Upper lobe of right lung (tissue), 1 donor: ENCODE data around the gene ADPRHL1. TPM values are rescaled to one million over a fixed set of nuclear protein-coding genes. Genes with fewer than 3 reads are reported as not detected.
A peak's percentile ranks its signal among the peaks of the same experiment; 100 is the strongest.

Source experiments
- ATAC-seq: fragments of 200-7000 bp; cut with Tn5 transposase; one replicate; pipeline ENCODE4 v1.9.1; 2020; ENCODE audit warnings: mild to moderate bottlenecking, moderate library complexity
- DNase-seq: peaks from one replicate; pipeline ENCODE4 v3.0.0-alpha.2; 2020
- H3K27ac ChIP-seq: fragments of 200-600 bp; one replicate; pipeline ENCODE4 v1.8.0; 2022
- H3K27me3 ChIP-seq: fragments of 200-600 bp; one replicate; pipeline ENCODE4 v1.8.0; 2022; ENCODE audit warnings: mild to moderate bottlenecking
- H3K36me3 ChIP-seq: fragments of 200-600 bp; one replicate; pipeline ENCODE4 v1.8.0; 2022
- H3K4me1 ChIP-seq: fragments of 200-600 bp; one replicate; pipeline ENCODE4 v1.8.0; 2022
- H3K4me3 ChIP-seq: fragments of 200-600 bp; one replicate; pipeline ENCODE4 v1.8.0; 2022; ENCODE audit warnings: mild to moderate bottlenecking
- H3K9me3 ChIP-seq: fragments of 200-600 bp; one replicate; pipeline ENCODE4 v1.8.0; 2022
- CTCF ChIP-seq: fragments of 200-600 bp; IDR thresholded peaks from one replicate; pipeline ENCODE4 v1.8.0; 2022; ENCODE audit warnings: antibody characterized with exemption
- intact Hi-C: fragments of 100-400 bp; cut with DNase I; formaldehyde crosslinking; loops from one replicate; pipeline ENCODE4 v1.11.0; 2022
- total RNA-seq: library from RNA; stranded (reverse); fragmentation: NEBNext Ultra II Directional; extraction: Animal tissue kit (Norgen Biotek cat#: 25700); gene quantifications from one replicate; pipeline ENCODE4 v1.2.1, GENCODE V29; 2021
- donor health status: DM: no; HTN: yes; CAD: no; lungs with severe emphysema.

Gene ADPRHL1
- total RNA-seq, 1 donor from 2014 or later = 1.9 TPM

- intact Hi-C loops = no loop called here
- peak overlapping the region; percentile 76 for H3K27ac ChIP-seq
- DNase-seq = peak; percentile 45
Observed at GRCh38 chr13:113460064-113460555, 6.8 kb upstream of the ADPRHL1 start.

GRCh38 chr13:113458253-113459065, 5.2 kb upstream of the ADPRHL1 start:
- Histone ChIP-seq H3K4me1 (peaks cover 3% of the 10 kb centered on the region), H3K36me3 (peaks cover 64% of the 10 kb centered on the region), H3K9me3 (no peaks in the 10 kb centered on the region), H3K27me3 (no peaks in the 10 kb centered on the region), H3K4me3 (no peak overlapping the region), H3K27ac (no peak overlapping the region)
- intact Hi-C loops = no loop called here
- peak; percentile 57 for DNase-seq
- peak; percentile 47 for TF ChIP-seq CTCF
- ATAC-seq = peak; percentile 37

More at GRCh38 chr13:113460064-113460555, 6.8 kb upstream of the ADPRHL1 start:
- H3K4me1 ChIP-seq = peaks cover 3% of the 10 kb centered on the region
- no peak for ATAC-seq
- no peaks in the 10 kb centered on the region for H3K9me3 ChIP-seq
- no peak overlapping the region for H3K4me3 ChIP-seq
- peaks cover 61% of the 10 kb centered on the region for H3K36me3 ChIP-seq
- H3K27me3 ChIP-seq = no peaks in the 10 kb centered on the region
- TF ChIP-seq CTCF = no peak

- no peaks in the 10 kb centered on the region for H3K27me3 ChIP-seq
- H3K27ac ChIP-seq = no peak overlapping the region
- ATAC-seq (no peak), DNase-seq (peak; percentile 47)
- intact Hi-C loops = no loop called here
- no peak overlapping the region for H3K4me3 ChIP-seq
- H3K4me1 ChIP-seq = peaks cover 3% of the 10 kb centered on the region
- peaks cover 64% of the 10 kb centered on the region for H3K36me3 ChIP-seq
- TF ChIP-seq CTCF = no peak
- no peaks in the 10 kb centered on the region for H3K9me3 ChIP-seq
Observed at GRCh38 chr13:113457510-113457909, 4.2 kb upstream of the ADPRHL1 start.

- DNase-seq (peak; percentile 35), ATAC-seq (no peak)
- Histone ChIP-seq H3K36me3 (peaks cover 60% of the 10 kb centered on the region), H3K27me3 (no peaks in the 10 kb centered on the region), H3K4me3 (no peak overlapping the region), H3K9me3 (no peaks in the 10 kb centered on the region), H3K4me1 (peaks cover 3% of the 10 kb centered on the region), H3K27ac (no peak overlapping the region)
- intact Hi-C loops = no loop called here
- TF ChIP-seq CTCF = no peak
Observed at GRCh38 chr13:113456116-113456702, 2.9 kb upstream of the ADPRHL1 start.

GRCh38 chr13:113455384-113455783, 2.1 kb upstream of the ADPRHL1 start:
- ATAC-seq (no peak), DNase-seq (peak; percentile 58)
- no peak overlapping the region for H3K4me3 ChIP-seq
- no peak for TF ChIP-seq CTCF
- no peaks in the 10 kb centered on the region for H3K27me3 ChIP-seq
- H3K27ac ChIP-seq = no peak overlapping the region
- intact Hi-C loops = no loop called here
- H3K9me3 ChIP-seq = no peaks in the 10 kb centered on the region
- H3K36me3 ChIP-seq = peaks cover 53% of the 10 kb centered on the region
- peaks cover 2% of the 10 kb centered on the region for H3K4me1 ChIP-seq
